K562 (cell line): Measurements from ENCODE around the gene CLCNKB. TPM values are rescaled to one million over a fixed set of nuclear protein-coding genes. Genes with fewer than 3 reads are reported as not detected.
A peak's percentile ranks its signal among the peaks of the same experiment; 100 is the strongest.
"Not testable (repeated sequence)": the region's sequence is repeated elsewhere in the genome, so short reads cannot be mapped to it uniquely, and the experiment has no call there.

Experiments
- ATAC-seq: fragments of 200-7000 bp; cut with Tn5 transposase; 3 replicates; pipeline ENCODE4 v1.9.1; 2020; ENCODE audit warnings: moderate library complexity
- BruUV-seq: library from RNA; stranded (reverse); fragments of 400-500 nt; replicated peaks from 2 replicates; lab custom pipeline; 2021; lab: Mats Ljungman, UMichigan
- CTCF ChIA-PET: fragments of 300-600 bp; formaldehyde crosslinking; extraction: SDS; loops from one replicate; lab custom pipeline; 2021; ENCODE audit warnings: low intra/inter-chr PET ratio; lab: Yijun Ruan, JAX
- POLR2A ChIA-PET: fragments of 300-600, 350-650 bp; sonication (Branson Sonifier 250); formaldehyde crosslinking; extraction: SDS; loops from one replicate; lab custom pipeline; 2021; ENCODE audit warnings: antibody characterized with exemption, inconsistent platforms; lab: Yijun Ruan, JAX
- DNase-seq, 4 experiments: peaks; one replicate each; pipeline versions ENCODE4 v3.0.0 to v3.0.0-alpha.2; 2011 to 2018; ENCODE audit warnings: low spot score in 3 of 4, mixed read lengths in 3 of 4; ENCODE audit errors: extremely low read depth in 1 of 4
- FAIRE-seq: peaks from 2 replicates; lab custom pipeline; 2011; peaks lifted over from hg19 to GRCh38; lab: Jason Lieb, UNC
- H2AFZ ChIP-seq: 2 replicates; pipeline ENCODE4 v1.6.0; 2011; ENCODE audit warnings: low read depth, low read length, control low read depth, inconsistent platforms
- H3K27ac ChIP-seq: fragments of 200-600 bp; 3 replicates; pipeline ENCODE4 v1.8.0; 2011; ENCODE audit warnings: low read depth, mild to moderate bottlenecking, control low read depth, inconsistent platforms, low read length, moderate library complexity, mixed read lengths; ENCODE audit errors: extremely low read depth
- H3K27me3 ChIP-seq, 2 experiments: fragments of 300-600 bp in 1 of 2; 2 replicates in 1 of 2; 3 replicates in 1 of 2; pipeline versions ENCODE4 v1.6.0 to v1.8.0; 2011; ENCODE audit warnings: inconsistent platforms in 2 of 2, low read length in 2 of 2, mild to moderate bottlenecking in 1 of 2, mixed read lengths in 1 of 2, moderate library complexity in 1 of 2; ENCODE audit not compliant: control insufficient read depth in 2 of 2, insufficient read depth in 2 of 2
- H3K36me3 ChIP-seq: fragments of 300-600 bp; 3 replicates; pipeline ENCODE4 v1.8.0; 2011; ENCODE audit warnings: mild to moderate bottlenecking, low read length, inconsistent platforms; ENCODE audit not compliant: control insufficient read depth, insufficient read depth
- H3K4me1 ChIP-seq, 2 experiments: fragments of 200-600 bp in 1 of 2; replicated peaks in 1 of 2; 2 replicates in 1 of 2; 3 replicates in 1 of 2; pipeline versions ENCODE4 v1.5.1 to v1.8.0; 2011; ENCODE audit warnings: inconsistent platforms in 2 of 2, low read length in 2 of 2, mild to moderate bottlenecking in 1 of 2, mixed read lengths in 1 of 2, moderate library complexity in 1 of 2; ENCODE audit not compliant: control insufficient read depth in 2 of 2, insufficient read depth in 2 of 2
- H3K4me2 ChIP-seq: 2 replicates; pipeline ENCODE4 v1.6.1; 2011; ENCODE audit warnings: low read length, control low read depth, inconsistent platforms, mixed read lengths; ENCODE audit not compliant: insufficient read depth
- H3K4me3 ChIP-seq: fragments of 200-600 bp; sonication (generic), shearing (Covaris generic); 2 replicates; pipeline ENCODE4 v1.5.1; 2016; ENCODE audit warnings: control low read depth, inconsistent platforms
- H3K79me2 ChIP-seq: fragments of 200-600 bp; 3 replicates; pipeline ENCODE4 v1.8.0; 2011; ENCODE audit warnings: low read length, inconsistent platforms; ENCODE audit not compliant: control insufficient read depth, insufficient read depth
- H3K9ac ChIP-seq, 2 experiments: 2 replicates each; pipeline versions ENCODE4 v1.6.0 to v1.6.1; 2011; ENCODE audit warnings: low read depth in 2 of 2, low read length in 2 of 2, control low read depth in 1 of 2, inconsistent platforms in 1 of 2, mild to moderate bottlenecking in 1 of 2, mixed read lengths in 1 of 2; ENCODE audit not compliant: insufficient read depth in 1 of 2
- H3K9me1 ChIP-seq: one replicate; pipeline ENCODE4 v1.6.0; 2011; ENCODE audit warnings: inconsistent platforms, mild to moderate bottlenecking, low read length, moderate library complexity; ENCODE audit not compliant: control insufficient read depth, insufficient read depth
- H3K9me3 ChIP-seq: replicated peaks from 2 replicates; pipeline ENCODE4 v1.5.1; 2011; ENCODE audit warnings: low read depth, low read length, inconsistent platforms; ENCODE audit not compliant: control insufficient read depth, insufficient read depth
- H4K20me1 ChIP-seq: replicated peaks from 2 replicates; pipeline ENCODE4 v1.6.1; 2011; ENCODE audit warnings: low read length, inconsistent platforms, mixed read lengths; ENCODE audit not compliant: control insufficient read depth, insufficient read depth
- BHLHE40 ChIP-seq: IDR thresholded peaks from 2 replicates; pipeline ENCODE4 v1.6.1; 2011; ENCODE audit warnings: low read length, improper control_type of control experiment
- FOXP1 ChIP-seq: sonication (generic); formaldehyde crosslinking; IDR thresholded peaks from 2 replicates; pipeline ENCODE4 v1.8.0; 2022; ENCODE audit warnings: mild to moderate bottlenecking, missing genetic modification reagents
- ZFP36 ChIP-seq: fragments of 150-350 bp; IDR thresholded peaks from 2 replicates; pipeline ENCODE4 v1.6.1; 2018; ENCODE audit warnings: low read length, low read depth; ENCODE audit not compliant: partially characterized antibody
- WGBS: fragments of 100-300 bp; shearing (Covaris generic); methylation state at CpG from one replicate; pipeline ENCODE4 v1.1.6; 2016; ENCODE audit warnings: low coverage, mixed read lengths; ENCODE audit not compliant: insufficient coverage; ENCODE audit errors: missing lambda C conversion rate; 5-methylcytosine and 5-hydroxymethylcytosine counted together
- in situ Hi-C: fragments of 300-500 bp; cut with MboI; formaldehyde crosslinking; loops from 4 replicates; pipeline ENCODE4 v1.15.0; 2018; ENCODE audit warnings: inconsistent platforms, mixed read lengths
- intact Hi-C: fragments of 100-400 bp; cut with micrococcal nuclease; formaldehyde crosslinking; loops from 2 replicates; pipeline ENCODE4 v1.14.2; 2022
- polyA plus RNA-seq, 8 experiments: library from polyadenylated mRNA; depleted of rRNA in 4 of 8; stranded (reverse) in 5 of 8; unstranded in 3 of 8; fragments of >200 nt; fragmentation: Nextera tagmentation in 2 of 8; fragmentation: Illumina TruSeq in 1 of 8; extraction: Ambion mirVana in 2 of 8; extraction: Trizol in 1 of 8; gene quantifications; 2 replicates each; pipeline versions ENCODE4 v1.2.1 to v1.2.3, GENCODE V29; 2011 to 2014; ENCODE audit warnings: inconsistent platforms in 1 of 8, missing spikeins in 1 of 8
- total RNA-seq, 7 experiments: library from RNA; depleted of rRNA in 6 of 7; stranded (reverse); fragments of >200 nt in 6 of 7; fragmentation: Illumina TruSeq in 2 of 7; extraction: Trizol in 2 of 7; gene quantifications; 2 replicates each; pipeline versions ENCODE4 v1.2.1 to v1.2.3, GENCODE V29; 2011 to 2021; ENCODE audit warnings: low replicate concordance in 1 of 7
- TF ChIP-seq, protein P1 (sequence below), 3 experiments: IDR thresholded peaks in 2 of 3; conservative IDR thresholded peaks in 1 of 3; 2 replicates each; pipeline ENCODE4 v1.5.1; 2011 to 2012; ENCODE audit warnings: low read length in 3 of 3, mild to moderate bottlenecking in 3 of 3, control low read depth in 2 of 3, improper control_type of control experiment in 1 of 3, inconsistent platforms in 1 of 3, low read depth in 1 of 3, mixed read lengths in 1 of 3, moderate library complexity in 1 of 3; ENCODE audit not compliant: insufficient read depth in 2 of 3
- TF ChIP-seq, protein P2 (sequence below): sonication (generic); formaldehyde crosslinking; IDR thresholded peaks from 2 replicates; pipeline ENCODE4 v1.9.0; 2022; ENCODE audit warnings: mild to moderate bottlenecking, missing genetic modification reagents
- TF ChIP-seq, protein P3 (sequence below), 2 experiments: IDR thresholded peaks; 2 replicates each; pipeline ENCODE4 v1.6.1; 2011; ENCODE audit warnings: borderline replicate concordance in 1 of 2, control low read depth in 1 of 2, low read depth in 1 of 2, low read length in 1 of 2, mild to moderate bottlenecking in 1 of 2, mixed read lengths in 1 of 2, moderate library complexity in 1 of 2; ENCODE audit not compliant: insufficient read depth in 1 of 2, insufficient read length in 1 of 2, poor library complexity in 1 of 2, severe bottlenecking in 1 of 2; ENCODE audit errors: extremely low read depth in 1 of 2

CLCNKB gene
- total and polyA plus RNA-seq, 9 of the 15 experiments (the other 6 are each of a cell fraction or from before 2014, with no cell fraction given): 0.08 to 1.7 (median 0.64) TPM

DNA sequence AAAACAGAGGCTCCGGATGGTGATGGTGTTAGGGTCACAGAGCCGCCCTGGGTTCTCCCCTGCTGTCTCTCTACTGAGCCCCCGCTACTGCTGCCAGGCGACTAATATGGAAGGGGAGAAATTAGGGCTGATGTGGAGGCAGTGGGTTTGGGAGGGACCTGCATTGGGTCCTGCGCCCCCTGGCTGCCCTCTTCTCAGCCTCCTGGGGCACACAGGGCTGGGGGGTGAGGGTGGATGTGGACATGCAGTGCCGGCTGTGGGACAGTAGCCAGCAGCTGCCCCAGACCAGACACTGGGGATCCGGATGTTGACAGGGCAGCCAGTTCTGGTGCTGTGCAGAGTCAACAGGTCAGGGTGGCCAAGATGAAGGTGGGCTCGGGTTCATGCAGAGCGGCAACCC, 1.5 kb upstream of the CLCNKB start:
- Histone ChIP-seq H4K20me1 (no peaks in the 10 kb centered on the region), H3K36me3 (no peaks in the 10 kb centered on the region), H3K9me3 (no peaks in the 10 kb centered on the region), H3K27me3 (no peaks in the 10 kb centered on the region), H3K4me1 (peaks cover 0 to 49% of the 10 kb centered on the region in 2 experiments; a peak in 3 of 5 replicates), H3K4me2 (no peak overlapping the region), H3K9ac (no peak overlapping the region), H2AFZ (no peak overlapping the region), H3K4me3 (no peak overlapping the region), H3K9me1 (no peaks in the 10 kb centered on the region), H3K27ac (no peak overlapping the region), H3K79me2 (no peaks in the 10 kb centered on the region)
- no TSS peak for BruUV-seq
- ATAC-seq (peak; percentile 37), FAIRE-seq (no peak), DNase-seq (no peak)
- POLR2A ChIA-PET: interaction anchor here (0.6 to 0.8 kb wide), 3 partner anchors 11 to 212 kb away, joined by 3 read pairs; no protein-coding TSS in a partner anchor
- CTCF ChIA-PET: no interaction called here
- WGBS: 30% methylated on average over 8 of the region's 9 CpGs
- intact Hi-C loops (no loop called here), in situ Hi-C loops (no loop called here)
- no peak for TF ChIP-seq FOXP1 (CRISPR knock-in tag)
- TF ChIP-seq, protein P1, sequence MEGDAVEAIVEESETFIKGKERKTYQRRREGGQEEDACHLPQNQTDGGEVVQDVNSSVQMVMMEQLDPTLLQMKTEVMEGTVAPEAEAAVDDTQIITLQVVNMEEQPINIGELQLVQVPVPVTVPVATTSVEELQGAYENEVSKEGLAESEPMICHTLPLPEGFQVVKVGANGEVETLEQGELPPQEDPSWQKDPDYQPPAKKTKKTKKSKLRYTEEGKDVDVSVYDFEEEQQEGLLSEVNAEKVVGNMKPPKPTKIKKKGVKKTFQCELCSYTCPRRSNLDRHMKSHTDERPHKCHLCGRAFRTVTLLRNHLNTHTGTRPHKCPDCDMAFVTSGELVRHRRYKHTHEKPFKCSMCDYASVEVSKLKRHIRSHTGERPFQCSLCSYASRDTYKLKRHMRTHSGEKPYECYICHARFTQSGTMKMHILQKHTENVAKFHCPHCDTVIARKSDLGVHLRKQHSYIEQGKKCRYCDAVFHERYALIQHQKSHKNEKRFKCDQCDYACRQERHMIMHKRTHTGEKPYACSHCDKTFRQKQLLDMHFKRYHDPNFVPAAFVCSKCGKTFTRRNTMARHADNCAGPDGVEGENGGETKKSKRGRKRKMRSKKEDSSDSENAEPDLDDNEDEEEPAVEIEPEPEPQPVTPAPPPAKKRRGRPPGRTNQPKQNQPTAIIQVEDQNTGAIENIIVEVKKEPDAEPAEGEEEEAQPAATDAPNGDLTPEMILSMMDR (IDR thresholded peaks at IDR 0.05 in 2 of 3, conservative IDR thresholded peaks at IDR 0.05 in 1 of 3; ENCODE audit: insufficient read depth in 2 of 3, low read depth in 1 of 3, low read length in 3 of 3): peak; percentile 32 to 43 (median 38); a peak in 4 of 6 replicates

DNA sequence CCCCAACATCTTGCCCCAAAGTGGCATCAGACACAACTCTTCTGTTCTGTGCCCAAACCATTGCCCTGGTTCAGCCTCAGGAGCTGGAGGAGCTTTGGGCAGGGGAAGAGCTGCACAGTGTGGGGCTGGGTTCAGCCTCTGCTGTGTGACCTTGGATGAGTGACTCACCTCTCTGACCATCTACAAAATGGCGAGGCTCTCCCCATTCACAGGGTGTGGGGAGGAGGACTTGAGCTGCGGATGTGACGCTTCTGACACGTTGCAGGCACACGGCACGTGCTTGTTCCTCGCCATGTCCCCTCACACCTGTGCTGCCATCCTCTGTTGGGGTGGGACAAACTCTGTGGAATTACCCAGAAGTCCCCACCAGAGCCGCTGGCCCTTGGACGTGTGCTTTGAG, 928 bp upstream of the CLCNKB start:
- POLR2A ChIA-PET: interaction anchor here (0.8 kb wide), 1 partner anchor 14 kb away, joined by 3 read pairs; no protein-coding TSS in a partner anchor
- H3K9ac ChIP-seq, BruUV-seq, H3K27ac ChIP-seq, CTCF ChIA-PET, in situ Hi-C loops, H3K4me3 ChIP-seq, H3K36me3 ChIP-seq, H2AFZ ChIP-seq, H3K4me2 ChIP-seq, H3K9me1 ChIP-seq, H3K9me3 ChIP-seq, intact Hi-C loops, H4K20me1 ChIP-seq, H3K79me2 ChIP-seq, DNase-seq, H3K27me3 ChIP-seq: not testable (repeated sequence)
- peaks cover 0 to 49% of the 10 kb centered on the region in 2 experiments; a peak in 3 of 5 replicates for H3K4me1 ChIP-seq
- ATAC-seq: peak; percentile 54
- FAIRE-seq: peak; percentile 87
- WGBS: 12% methylated on average over 7 of the region's 9 CpGs
- TF ChIP-seq, protein P2, sequence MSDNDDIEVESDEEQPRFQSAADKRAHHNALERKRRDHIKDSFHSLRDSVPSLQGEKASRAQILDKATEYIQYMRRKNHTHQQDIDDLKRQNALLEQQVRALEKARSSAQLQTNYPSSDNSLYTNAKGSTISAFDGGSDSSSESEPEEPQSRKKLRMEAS: peak; percentile 32; the same call in 1 of the 2 replicates
- TF ChIP-seq, protein P3, sequence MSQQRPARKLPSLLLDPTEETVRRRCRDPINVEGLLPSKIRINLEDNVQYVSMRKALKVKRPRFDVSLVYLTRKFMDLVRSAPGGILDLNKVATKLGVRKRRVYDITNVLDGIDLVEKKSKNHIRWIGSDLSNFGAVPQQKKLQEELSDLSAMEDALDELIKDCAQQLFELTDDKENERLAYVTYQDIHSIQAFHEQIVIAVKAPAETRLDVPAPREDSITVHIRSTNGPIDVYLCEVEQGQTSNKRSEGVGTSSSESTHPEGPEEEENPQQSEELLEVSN (IDR thresholded peaks at IDR 0.05; ENCODE audit: borderline replicate concordance in 1 of 2, extremely low read depth in 1 of 2, insufficient read depth in 1 of 2, insufficient read length in 1 of 2, low read depth in 1 of 2, low read length in 1 of 2, poor library complexity in 1 of 2, severe bottlenecking in 1 of 2): peak in 1 of 2 experiments; percentile 52
- TF ChIP-seq BHLHE40 (0 out of 2 replicates have a peak, but pooled peaks have one; percentile 38), ZFP36 (peak; percentile 42)
